Lung microvascular endothelial cell (primary cell): ENCODE results near the gene CCDC127. TPM values are rescaled to one million over a fixed set of nuclear protein-coding genes. Genes with fewer than 3 reads are reported as not detected.
"Not testable (repeated sequence)": the region's sequence is repeated elsewhere in the genome, so short reads cannot be mapped to it uniquely, and the experiment has no call there.

ENCODE experiments used
- DNase-seq, 2 donors: peaks; one replicate each; pipeline versions ENCODE4 v3.0.0 to v3.0.0-alpha.2; 2010; ENCODE audit warnings: low read depth in 2 of 2
- total RNA-seq: library from RNA; depleted of rRNA; stranded (reverse); fragments of >200 nt; gene quantifications from 2 replicates; pipeline ENCODE4 v1.2.1, GENCODE V29; 2014

Gene CCDC127
- total RNA-seq, 1 donor from 2014 or later: 4.8 TPM

GRCh38 chr5:234450-234849 lies 16.5 kb upstream of the CCDC127 start:
- DNase-seq: no peak

DNA sequence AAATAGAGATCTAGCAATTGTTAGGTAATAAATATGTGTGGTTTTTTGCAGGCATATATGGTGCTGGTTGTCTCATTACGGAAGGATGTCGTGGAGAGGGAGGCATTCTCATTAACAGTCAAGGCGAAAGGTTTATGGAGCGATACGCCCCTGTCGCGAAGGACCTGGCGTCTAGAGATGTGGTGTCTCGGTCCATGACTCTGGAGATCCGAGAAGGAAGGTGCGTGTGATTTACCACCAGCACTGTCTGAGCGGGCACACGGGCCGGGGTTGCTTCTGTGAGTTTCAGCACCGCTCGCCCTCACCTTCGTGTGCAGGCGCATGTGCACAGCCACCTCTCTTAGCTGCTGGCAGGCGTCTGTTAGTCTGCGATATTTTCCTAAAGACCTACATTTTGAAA lies 15.5 kb upstream of the CCDC127 start:
- DNase-seq: not testable (repeated sequence)

DNA sequence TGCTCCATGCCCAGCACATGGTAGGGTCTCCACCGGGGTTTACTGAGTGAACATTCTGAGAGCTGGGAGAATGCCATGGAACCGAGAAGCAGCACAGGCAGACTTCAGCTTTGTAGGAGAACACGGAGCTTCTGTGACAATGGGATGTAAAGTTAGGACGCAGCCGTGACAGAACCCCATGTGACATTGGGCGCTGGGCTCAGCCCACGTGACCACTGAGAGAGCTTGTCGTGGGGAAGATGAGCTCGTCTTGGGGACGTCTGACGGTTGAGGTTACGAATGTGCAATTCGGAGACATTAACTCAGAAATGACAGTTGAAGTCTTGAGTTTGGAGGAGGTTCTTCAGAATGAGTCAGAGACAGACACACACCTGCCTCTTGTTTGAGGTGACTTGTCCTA lies 13.7 kb upstream of the CCDC127 start:
- DNase-seq: no peak

DNA sequence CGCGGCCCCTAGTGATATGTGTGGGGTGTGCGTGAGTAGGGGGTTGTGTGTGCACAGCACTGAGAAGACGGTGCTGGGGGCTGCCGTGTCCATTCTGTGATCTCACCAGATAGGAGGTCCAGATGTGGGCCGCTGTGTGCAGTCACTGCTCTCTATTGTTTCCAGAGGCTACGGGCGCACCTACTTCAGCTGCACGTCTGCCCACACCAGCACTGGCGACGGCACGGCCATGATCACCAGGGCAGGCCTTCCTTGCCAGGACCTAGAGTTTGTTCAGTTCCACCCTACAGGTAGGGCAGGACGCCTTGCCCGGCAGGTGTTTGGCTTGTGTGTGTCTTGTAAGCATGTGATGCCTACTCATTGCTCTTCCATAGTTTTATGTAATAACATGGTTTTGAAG lies 12.8 kb upstream of the CCDC127 start:
- no peak for DNase-seq

- no peak for DNase-seq
Observed at GRCh38 chr5:228886-229285, 10.9 kb upstream of the CCDC127 start.

DNA sequence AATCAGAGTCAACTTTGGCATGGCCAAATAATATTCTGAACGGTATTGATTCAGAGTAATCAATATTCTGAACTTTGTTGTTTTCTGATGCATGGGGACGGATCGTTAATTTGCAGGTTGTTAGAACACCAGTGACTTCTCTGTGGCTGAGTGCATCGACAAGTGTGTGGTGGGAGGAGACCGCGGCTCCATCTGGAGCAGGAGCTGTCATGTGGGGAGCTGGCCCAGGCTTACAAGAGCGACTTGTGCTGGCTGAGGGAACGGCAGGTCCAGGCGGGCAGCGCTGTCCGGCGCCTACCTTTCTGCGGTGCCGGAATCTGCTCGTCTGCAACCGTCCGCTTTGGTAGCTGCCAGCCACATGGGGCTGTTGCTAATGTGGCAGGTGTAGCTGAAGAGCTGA lies 9.4 kb upstream of the CCDC127 start:
- DNase-seq: not testable (repeated sequence)

GRCh38 chr5:225334-225733 lies 7.4 kb upstream of the CCDC127 start:
- DNase-seq: no peak

- DNase-seq: no peak
Observed at GRCh38 chr5:223791-224190, 5.8 kb upstream of the CCDC127 start.

DNA sequence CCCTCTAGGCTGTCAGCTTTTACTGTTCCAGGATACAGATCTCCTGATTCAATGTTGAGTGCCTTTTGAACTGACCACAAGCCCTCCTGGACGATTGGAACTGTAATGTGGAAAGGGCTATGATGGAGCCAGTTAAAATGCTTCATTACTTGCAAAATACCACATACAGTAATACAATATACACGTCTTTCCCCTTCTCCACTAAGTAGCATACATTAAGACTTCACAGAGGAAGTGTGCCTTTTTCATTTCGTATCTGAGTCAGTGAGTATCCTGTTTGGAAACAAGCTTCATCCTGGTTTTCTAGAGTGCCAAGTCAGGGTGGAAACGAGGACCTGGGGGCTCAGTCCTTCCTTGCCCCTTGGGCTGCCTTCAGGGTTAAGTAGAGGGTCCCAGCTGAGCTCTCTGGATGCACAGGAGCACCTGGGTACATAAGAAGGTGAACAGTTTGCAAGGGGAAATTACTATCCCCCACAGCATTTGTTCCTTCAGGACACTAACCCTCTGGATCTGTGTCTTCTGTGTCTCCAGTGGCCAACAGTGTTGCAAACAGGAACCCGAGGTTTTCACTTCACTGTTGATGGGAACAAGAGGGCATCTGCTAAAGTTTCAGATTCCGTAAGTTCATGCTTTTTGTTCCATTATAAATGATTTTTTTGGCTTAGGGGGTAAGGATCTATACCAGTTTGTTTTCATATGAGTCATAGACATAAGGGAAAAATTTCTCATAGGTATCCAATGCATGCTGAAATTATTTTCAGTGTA lies 5.2 kb upstream of the CCDC127 start:
- DNase-seq: peak; percentile 51 to 71

DNA sequence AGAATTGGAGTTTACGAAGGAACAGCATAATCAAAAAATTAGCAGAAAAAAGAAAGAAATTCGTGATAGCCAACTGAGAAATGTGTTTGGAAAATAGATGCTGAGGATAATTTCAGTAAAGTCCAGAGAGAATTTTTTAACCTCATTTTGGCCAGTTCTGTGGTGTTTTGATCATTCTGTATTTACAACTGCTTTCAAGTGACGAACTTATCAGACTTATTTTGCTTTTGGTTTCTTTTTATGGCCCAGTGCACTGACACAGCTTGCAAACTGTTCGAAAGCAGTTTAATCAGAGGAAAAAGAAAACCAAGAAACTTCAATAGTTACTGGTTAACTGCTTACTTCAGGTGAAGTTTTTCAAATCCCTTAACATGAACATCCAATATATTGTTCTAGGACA lies 2.0 kb upstream of the CCDC127 start:
- DNase-seq: peak; percentile 27 to 42

DNA sequence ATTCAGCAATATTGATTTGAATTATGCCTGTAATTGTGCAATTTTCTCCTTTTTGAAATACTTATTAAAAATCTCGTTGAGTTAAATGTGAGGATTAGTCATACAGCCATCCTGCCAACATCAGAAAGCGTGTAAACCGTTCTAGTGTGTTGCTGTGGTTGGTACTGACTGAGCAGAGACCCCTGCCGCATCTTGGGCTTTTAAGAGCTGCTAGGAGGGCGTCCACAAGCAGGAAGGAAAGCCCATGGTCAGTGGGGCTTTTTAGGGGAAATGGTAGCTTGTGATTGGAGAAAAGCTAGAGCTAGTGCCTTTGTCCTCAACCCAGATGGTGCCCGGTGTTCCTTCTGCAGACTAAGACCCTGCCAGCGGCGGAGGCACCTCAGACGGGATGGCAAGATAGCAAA lies 1.5 kb upstream of the CCDC127 start:
- peak; percentile 57 to 63 for DNase-seq

DNA sequence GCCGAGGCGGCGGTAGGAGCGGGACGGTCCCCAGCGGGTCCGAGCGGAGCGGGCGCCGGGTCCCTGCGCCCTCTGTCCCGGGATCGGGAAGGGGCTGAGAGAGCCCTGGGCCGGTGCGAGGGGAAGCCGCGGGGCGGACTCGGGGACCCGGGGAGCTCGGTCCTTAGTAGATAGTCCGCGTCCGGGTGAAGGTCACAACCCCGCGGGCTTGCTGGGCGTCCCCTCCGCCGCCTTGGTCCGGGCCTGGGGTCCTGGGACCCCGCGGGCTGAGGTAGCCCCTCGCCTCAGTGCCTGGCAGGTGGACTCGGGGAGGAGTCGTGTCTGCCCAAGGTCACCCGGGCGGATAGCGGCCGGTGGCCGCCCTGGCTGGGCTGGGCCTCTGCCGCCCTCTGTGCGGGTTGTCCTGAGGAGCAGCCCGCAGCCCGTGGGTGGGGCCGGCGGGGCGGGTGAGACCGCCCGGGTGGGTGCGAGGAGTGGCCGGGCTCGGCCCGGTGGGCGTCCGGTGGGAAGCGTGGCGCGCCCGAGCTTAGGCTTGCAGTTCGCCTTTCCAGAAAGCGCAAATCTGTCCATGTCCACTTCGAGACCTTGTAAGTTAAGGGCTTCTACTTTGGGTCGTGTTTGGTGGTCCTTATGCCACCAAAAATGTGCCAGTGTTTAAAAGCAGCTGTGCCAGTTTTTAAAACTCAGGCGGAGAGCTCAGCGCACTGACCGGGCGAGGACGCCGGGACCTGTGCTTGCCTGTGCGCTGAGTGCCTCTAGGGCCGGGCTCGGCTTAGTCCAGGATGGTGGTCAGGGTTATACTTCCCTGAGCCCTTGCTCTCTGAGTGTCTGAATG lies 721 bp upstream of the CCDC127 start:
- peak; percentile 38 to 47 for DNase-seq

- DNase-seq: not testable (repeated sequence)
Observed at GRCh38 chr5:216076-216475, 1.9 kb downstream of the CCDC127 start.

GRCh38 chr5:215256-215655 lies 2.7 kb downstream of the CCDC127 start:
- DNase-seq: peak in 1 of 2 donors; percentile 18

- no peak for DNase-seq
Observed at GRCh38 chr5:213803-214395, 4.1 kb downstream of the CCDC127 start.

- no peak for DNase-seq
Observed at GRCh38 chr5:208449-209114, 9.4 kb downstream of the CCDC127 start.

- no peak for DNase-seq
Observed at GRCh38 chr5:207599-207998, 10.4 kb downstream of the CCDC127 start.

DNA sequence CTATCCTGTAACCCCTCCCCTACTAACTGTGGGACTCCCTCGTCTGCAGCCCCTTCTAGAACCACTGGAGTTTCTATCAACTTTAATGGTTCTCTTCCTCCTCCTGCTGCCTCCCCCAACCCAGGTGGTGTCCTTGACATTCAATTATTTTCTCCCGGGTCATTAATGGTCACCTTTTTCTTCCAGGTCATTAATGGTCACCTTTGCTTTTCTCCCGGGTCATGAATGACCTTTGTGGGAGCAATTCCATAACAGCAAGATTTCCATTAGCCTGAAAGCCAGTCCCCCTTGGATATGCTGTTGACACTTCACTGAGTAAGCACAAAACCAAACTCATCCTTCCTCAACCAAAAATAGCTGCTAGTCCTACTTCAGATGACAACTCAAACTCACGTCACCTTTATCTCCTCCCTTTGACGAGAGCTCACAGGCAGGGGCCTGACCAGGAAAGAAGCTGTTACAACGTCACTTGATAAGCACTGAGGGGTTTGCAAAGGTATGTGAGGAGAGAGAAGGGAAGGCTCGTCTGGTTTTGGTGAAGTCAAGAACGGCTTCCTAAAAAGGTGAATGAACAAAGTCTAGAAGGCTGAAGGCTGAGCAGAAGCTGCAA lies 10.9 kb downstream of the CCDC127 start:
- no peak for DNase-seq

DNA sequence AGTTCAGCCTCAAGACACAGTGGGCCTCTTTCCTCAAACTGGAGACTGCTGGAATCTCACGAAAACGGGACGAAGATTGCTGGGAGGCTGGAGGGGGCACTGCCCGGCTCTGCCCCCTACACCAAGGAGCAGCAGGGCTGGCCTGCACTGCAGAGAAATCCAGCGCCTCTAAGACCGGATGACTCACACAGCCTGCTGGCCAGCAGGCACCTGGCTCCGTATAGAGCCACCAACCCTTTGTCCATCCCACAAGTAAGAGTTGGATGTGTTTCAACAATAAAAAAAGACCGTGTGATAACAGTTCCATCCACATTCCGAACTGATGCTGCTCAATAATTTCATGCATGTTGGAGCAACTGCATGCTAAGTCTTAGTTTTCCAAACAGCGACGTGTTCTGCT lies 11.5 kb downstream of the CCDC127 start:
- DNase-seq: peak in 1 of 2 donors; percentile 48

DNA sequence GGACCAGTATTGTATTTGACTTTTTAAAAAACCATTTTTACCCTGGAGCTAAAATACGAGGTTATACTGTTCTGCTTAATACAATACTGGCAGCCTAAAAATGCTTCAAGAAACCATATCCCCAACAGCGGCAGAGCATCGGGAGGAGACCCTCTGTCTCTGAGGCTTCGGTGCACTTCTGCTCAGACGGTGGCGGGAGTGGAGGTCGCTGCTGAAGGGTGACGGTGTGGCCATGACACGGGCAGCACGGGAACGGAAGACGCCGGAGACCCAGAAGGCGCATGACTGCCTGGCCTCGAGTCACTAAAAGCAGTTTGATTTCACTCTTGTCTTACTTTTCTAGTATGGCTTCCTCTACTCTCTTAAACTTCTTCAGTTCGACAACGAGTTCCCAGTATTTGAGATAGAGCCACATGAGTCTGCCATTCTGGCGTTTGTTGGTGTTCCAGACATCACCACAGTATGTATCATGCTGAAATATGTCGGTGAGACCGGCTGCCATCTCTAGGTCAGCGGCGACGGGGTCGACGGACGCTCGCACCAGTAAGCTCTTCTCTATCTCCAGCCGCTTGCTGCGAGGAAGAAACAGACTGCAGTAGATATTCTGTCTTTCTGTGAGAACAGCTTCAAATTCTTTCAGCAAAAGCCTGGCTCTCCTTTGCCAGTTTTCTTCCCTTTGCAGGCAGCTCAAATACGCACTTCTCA lies 12.8 kb downstream of the CCDC127 start:
- DNase-seq: no peak

DNA sequence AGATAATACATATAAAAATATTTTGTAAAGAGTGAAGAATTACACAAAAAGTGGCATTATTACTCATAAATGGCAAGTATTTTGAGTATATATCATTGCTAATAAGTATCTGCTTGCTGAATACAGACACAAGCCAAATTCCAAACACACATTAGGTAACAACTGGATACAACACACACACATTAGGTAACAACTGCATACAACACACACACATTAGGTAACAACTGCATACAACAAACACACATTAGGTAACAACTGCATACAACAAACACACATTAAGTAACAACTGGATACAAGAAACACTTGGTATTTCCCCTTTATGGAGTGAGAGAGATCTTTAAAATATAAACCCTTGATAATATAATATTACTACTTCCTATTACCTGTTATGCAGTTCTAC lies 13.5 kb downstream of the CCDC127 start:
- DNase-seq: no peak
